AG09319 (cell line): ENCODE results near the gene LRFN4.

ENCODE experiments used
- DNase-seq: peaks from one replicate; pipeline ENCODE4 v3.0.0-alpha.2; 2010; ENCODE audit warnings: low read depth; ENCODE audit errors: extremely low read depth
- TF ChIP-seq, protein P1 (sequence below): IDR thresholded peaks from 2 replicates; pipeline ENCODE4 v1.5.1; 2011; ENCODE audit warnings: low read depth, mild to moderate bottlenecking, inconsistent platforms, low read length, moderate library complexity

The LRFN4 gene

DNA sequence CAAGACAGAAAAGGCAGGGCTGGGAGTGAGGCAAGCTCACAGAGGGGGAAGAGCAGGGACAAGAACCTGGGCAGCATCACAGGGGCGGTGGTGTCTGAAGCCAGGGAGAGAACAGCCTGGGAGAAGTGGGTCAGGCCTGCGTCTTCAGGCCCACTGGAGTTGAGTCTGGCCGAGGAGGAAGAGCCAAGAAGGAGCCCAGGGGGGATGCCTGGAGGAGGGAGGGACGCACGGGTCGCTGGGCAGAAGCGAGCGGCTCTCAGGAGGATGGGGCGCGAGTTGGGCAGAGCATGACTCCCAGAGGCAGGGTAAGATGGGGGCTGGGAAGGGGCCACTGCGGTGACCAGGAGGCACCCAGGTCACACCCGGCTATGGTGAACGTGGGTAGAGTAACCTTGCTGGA lies 18.5 kb downstream of the LRFN4 start:
- DNase-seq, result no peak
- TF ChIP-seq, protein P1, sequence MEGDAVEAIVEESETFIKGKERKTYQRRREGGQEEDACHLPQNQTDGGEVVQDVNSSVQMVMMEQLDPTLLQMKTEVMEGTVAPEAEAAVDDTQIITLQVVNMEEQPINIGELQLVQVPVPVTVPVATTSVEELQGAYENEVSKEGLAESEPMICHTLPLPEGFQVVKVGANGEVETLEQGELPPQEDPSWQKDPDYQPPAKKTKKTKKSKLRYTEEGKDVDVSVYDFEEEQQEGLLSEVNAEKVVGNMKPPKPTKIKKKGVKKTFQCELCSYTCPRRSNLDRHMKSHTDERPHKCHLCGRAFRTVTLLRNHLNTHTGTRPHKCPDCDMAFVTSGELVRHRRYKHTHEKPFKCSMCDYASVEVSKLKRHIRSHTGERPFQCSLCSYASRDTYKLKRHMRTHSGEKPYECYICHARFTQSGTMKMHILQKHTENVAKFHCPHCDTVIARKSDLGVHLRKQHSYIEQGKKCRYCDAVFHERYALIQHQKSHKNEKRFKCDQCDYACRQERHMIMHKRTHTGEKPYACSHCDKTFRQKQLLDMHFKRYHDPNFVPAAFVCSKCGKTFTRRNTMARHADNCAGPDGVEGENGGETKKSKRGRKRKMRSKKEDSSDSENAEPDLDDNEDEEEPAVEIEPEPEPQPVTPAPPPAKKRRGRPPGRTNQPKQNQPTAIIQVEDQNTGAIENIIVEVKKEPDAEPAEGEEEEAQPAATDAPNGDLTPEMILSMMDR, result no peak

DNA sequence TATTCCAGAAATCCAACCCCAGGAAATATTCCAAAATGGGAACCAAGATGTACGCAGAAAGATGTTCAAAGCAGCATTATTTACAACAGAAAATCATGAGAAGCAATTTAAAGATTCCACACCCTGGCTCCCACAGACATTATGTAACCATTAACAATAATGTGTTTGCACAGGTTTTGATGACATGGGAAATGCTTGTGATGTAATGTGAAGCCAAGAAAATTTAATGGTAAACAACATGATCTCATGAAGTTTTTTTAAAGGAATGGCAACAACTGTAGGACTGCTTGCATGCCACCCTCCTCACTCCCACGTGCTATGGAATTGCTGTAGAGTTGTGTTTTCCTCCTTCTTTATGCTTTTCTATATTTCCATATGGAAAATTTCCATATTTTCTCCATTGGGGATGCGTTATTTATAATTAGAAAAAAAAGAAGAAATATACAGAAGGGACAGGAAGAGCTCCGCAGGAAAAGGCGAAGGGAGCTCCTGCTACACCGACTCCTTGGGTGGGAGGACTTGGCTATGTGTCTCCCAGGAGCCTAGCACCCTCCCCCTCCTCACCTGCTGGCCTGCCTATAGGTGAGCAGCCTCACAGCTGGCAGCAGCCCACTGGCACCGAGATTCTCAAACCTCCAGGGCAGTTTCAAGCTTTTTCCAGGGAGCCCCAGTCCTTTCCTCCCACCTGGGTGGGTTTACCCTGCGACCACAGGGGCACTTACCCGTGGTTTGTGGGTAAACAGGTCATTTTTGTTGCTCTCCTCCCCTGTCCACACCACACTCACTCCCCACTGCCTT lies 20.9 kb downstream of the LRFN4 start:
- no peak for DNase-seq
- TF ChIP-seq, protein P1, result no peak

DNA sequence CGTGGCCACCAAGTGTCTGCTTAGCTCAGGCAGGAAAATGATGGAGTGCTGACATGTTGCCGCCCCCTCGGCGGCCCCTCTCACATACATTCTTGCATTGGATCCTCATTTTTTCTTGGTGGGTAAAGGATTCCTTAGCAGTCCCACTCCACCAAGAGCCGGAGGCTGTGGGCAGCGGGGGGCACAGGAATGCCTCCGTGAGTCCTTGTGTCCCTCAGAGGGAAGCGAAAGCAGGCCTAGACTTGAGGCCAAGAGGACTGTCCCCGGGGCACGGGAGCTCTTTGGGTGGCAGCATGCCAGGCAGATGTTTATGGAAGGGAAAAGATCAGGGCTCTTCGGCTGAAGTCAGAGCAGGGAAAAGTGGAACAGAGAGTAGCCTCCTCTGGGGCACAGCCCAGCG lies 21.6 kb downstream of the LRFN4 start:
- DNase-seq, result no peak
- TF ChIP-seq, protein P1, result no peak

DNA sequence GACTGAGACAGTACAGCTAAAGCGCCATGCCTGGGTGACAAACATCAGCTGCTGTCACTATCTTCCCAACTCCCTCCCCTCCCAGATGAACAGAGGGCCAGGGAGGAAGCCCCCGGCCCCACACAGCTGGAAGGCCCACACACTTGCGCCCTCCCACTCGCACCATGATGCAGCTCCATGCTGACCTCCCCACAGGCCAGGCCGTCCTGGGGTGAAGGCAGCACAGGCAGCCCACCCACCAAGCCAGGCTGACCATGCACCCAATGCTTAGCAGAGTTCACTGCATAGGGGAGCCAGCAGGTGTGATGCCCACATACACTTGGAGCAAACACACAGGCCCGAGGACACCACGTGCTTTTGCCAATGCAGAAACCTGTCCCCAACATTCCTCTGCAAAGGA lies 22.1 kb downstream of the LRFN4 start:
- TF ChIP-seq, protein P1, result no peak
- DNase-seq, result no peak

DNA sequence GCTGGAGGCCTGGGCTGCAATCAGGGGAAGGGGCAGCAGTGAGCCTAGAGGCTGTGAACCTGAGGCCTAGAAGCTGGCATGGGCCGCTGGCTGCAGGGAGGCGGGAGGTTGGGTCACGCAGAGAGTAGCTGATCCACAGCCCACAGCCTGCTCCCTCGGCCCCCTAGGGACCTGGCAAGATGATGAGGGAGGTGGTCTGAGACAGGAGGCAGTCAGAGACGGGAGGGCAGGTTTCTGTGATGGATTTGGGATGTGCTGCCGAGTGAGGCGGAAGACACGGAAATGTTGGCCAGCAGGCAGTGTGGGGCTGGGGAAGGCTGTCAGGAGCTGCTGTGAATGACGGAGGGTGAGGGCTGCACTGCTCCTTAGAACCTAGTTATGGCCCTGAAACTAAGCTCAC lies 22.7 kb downstream of the LRFN4 start:
- TF ChIP-seq, protein P1, result no peak
- DNase-seq, result no peak

DNA sequence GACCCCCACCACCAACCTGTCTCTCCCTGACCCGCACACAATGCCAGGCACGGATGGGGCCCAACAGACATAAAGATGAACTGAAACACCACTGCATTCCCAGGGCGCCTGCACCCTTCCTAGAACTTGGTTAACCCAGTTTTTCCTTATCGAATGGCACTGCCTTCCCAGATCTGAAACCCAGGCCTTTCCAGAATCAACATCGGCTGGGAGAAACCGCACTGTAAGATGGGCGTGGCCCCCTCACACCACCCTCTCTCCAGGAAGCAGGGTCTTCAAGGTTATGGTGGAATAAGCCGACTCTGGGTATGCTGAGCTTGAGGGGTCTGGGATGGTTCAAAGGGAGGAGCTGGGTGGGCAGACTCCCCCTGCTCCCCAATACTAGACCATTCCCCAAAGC lies 23.1 kb downstream of the LRFN4 start:
- DNase-seq, result no peak
- TF ChIP-seq, protein P1, result no peak

DNA sequence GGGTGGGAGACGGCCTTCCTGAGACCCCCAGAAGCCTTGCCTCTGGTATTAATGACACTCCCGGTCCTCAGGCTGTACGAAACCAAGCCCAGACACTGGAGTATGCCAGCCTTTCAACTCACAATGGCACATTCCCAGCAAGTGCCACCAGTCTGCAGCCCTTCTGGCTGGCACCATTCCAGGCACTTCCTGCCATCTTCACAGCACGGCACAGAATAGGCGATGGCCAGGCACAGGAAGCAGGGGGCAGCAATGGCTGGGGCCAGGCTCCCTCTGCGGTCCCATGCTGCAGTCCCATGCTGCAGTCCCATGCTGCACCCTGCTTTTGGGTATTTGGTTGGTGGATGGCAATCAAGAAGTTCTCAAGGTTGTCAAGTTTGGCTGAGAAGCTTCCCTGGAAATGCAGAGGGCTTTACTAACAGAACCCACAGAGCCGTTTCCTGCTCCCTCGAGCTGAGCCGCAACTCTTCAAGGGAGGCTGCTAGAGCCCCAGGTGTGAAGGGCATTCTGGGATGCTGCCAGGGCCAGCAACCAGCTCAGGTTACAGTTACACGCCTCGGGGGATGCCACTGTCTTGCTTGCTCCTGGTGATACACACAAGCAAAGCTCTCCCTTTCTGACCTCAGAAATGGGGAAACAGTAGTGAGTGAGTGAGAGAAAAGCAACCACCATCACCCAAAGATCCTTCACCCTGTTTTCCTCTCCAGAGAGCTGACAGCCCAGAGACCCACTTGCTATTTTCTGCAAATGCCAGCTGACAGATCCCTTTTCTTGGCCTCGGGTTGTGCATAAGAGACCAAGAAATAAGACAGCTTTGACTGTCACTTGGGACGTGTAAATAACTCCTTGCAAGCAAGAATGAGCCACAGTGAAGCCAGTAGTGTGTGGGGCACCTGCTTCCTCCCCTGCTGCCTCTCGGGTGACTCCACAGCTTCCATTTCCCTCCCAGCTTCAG lies 23.9 kb downstream of the LRFN4 start:
- no peak for DNase-seq
- TF ChIP-seq, protein P1, result no peak
